HepG2 (cell line): ENCODE results near the gene SGSH. TPM values are rescaled to one million over a fixed set of nuclear protein-coding genes. Genes with fewer than 3 reads are reported as not detected.
A peak's percentile ranks its signal among the peaks of the same experiment; 100 is the strongest.

Source experiments
- CHCHD3 ChIP-seq: sonication (generic); formaldehyde crosslinking; IDR thresholded peaks from 2 replicates; pipeline ENCODE4 v1.8.0; 2022; ENCODE audit warnings: mild to moderate bottlenecking, missing genetic modification reagents, moderate library complexity
- CHD2 ChIP-seq: IDR thresholded peaks from 2 replicates; pipeline ENCODE4 v1.6.1; 2011; ENCODE audit warnings: low read depth, low read length, improper control_type of control experiment
- DBP ChIP-seq: sonication (generic); formaldehyde crosslinking; IDR thresholded peaks from 2 replicates; pipeline ENCODE4 v1.4.0; 2020; ENCODE audit warnings: missing genetic modification reagents; ENCODE audit errors: not compliant biosample characterization
- ELF4 ChIP-seq: sonication (generic); formaldehyde crosslinking; IDR thresholded peaks from 2 replicates; pipeline ENCODE4 v1.5.0; 2020; ENCODE audit warnings: missing genetic modification reagents, mild to moderate bottlenecking, moderate library complexity, borderline replicate concordance
- HDAC2 ChIP-seq: sonication (generic); formaldehyde crosslinking; IDR thresholded peaks from 2 replicates; pipeline ENCODE4 v1.4.0; 2020; ENCODE audit warnings: missing genetic modification reagents
- HMG20B ChIP-seq: conservative IDR thresholded peaks from 2 replicates; pipeline ENCODE4 v1.6.1; 2016; ENCODE audit warnings: missing genetic modification reagents, missing compliant biosample characterization
- LBX2 ChIP-seq: sonication (generic); formaldehyde crosslinking; IDR thresholded peaks from 2 replicates; pipeline ENCODE4 v1.5.0; 2020; ENCODE audit warnings: missing genetic modification reagents, mild to moderate bottlenecking, borderline replicate concordance
- MAZ ChIP-seq, 2 experiments: sonication (generic) in 1 of 2; formaldehyde crosslinking in 1 of 2; IDR thresholded peaks; 2 replicates each; pipeline versions ENCODE4 v1.5.0 to v1.6.1; 2012 to 2020; ENCODE audit warnings: low read depth in 2 of 2, mild to moderate bottlenecking in 2 of 2, borderline replicate concordance in 1 of 2, improper control_type of control experiment in 1 of 2, low read length in 1 of 2, missing genetic modification reagents in 1 of 2, moderate library complexity in 1 of 2
- MEIS2 ChIP-seq: sonication (generic); formaldehyde crosslinking; IDR thresholded peaks from 2 replicates; pipeline ENCODE4 v1.9.0; 2021; ENCODE audit warnings: mild to moderate bottlenecking, missing genetic modification reagents
- NFE2L2 ChIP-seq: fragments of 150-350 bp; IDR thresholded peaks from 2 replicates; pipeline ENCODE4 v1.6.1; 2014; ENCODE audit warnings: low read length
- PCBP1 ChIP-seq: fragments of 200-400 bp; formaldehyde crosslinking; IDR thresholded peaks from 2 replicates; pipeline ENCODE4 v1.6.1; 2017; ENCODE audit warnings: mild to moderate bottlenecking, low read depth, low read length, borderline replicate concordance
- SCMH1 ChIP-seq: sonication (generic); formaldehyde crosslinking; IDR thresholded peaks from 2 replicates; pipeline ENCODE4 v1.9.0; 2021; ENCODE audit warnings: missing genetic modification reagents, mild to moderate bottlenecking, borderline replicate concordance
- SMARCC2 ChIP-seq: fragments of 450-650 bp; IDR thresholded peaks from 2 replicates; pipeline ENCODE4 v1.6.1; 2017; ENCODE audit warnings: antibody characterized with exemption, mild to moderate bottlenecking
- SPEN ChIP-seq: sonication (generic); formaldehyde crosslinking; IDR thresholded peaks from 2 replicates; pipeline ENCODE4 v1.5.1; 2020; ENCODE audit warnings: low read depth, mild to moderate bottlenecking, missing genetic modification reagents
- TEAD2 ChIP-seq: sonication (generic); formaldehyde crosslinking; IDR thresholded peaks from 2 replicates; pipeline ENCODE4 v1.9.0; 2021; ENCODE audit warnings: missing genetic modification reagents
- ZKSCAN1 ChIP-seq: fragments of 150-350 bp; IDR thresholded peaks from 2 replicates; pipeline ENCODE4 v1.6.1; 2014; ENCODE audit warnings: low read length
- ZNF124 ChIP-seq: sonication (generic); formaldehyde crosslinking; IDR thresholded peaks from 2 replicates; pipeline ENCODE4 v1.4.0; 2020; ENCODE audit warnings: missing genetic modification reagents
- ZNF282 ChIP-seq: fragments of 450-650 bp; IDR thresholded peaks from 2 replicates; pipeline ENCODE4 v1.6.1; 2018; ENCODE audit not compliant: partially characterized antibody
- ZNF296 ChIP-seq: sonication (generic); formaldehyde crosslinking; conservative IDR thresholded peaks from 2 replicates; pipeline ENCODE4 v1.5.0; 2020; ENCODE audit warnings: mild to moderate bottlenecking, missing genetic modification reagents
- ZNF34 ChIP-seq: sonication (generic); formaldehyde crosslinking; IDR thresholded peaks from 2 replicates; pipeline ENCODE4 v1.4.0; 2020; ENCODE audit warnings: mild to moderate bottlenecking, missing genetic modification reagents, borderline replicate concordance
- ZNF367 ChIP-seq: sonication (generic); formaldehyde crosslinking; IDR thresholded peaks from 2 replicates; pipeline ENCODE4 v1.4.0; 2020; ENCODE audit warnings: missing genetic modification reagents, borderline replicate concordance
- ZNF460 ChIP-seq: sonication (generic); formaldehyde crosslinking; IDR thresholded peaks from 2 replicates; pipeline ENCODE4 v1.5.1; 2020; ENCODE audit warnings: missing genetic modification reagents, mild to moderate bottlenecking, borderline replicate concordance
- ZNF512 ChIP-seq: sonication (generic); formaldehyde crosslinking; IDR thresholded peaks from 2 replicates; pipeline ENCODE4 v1.4.0; 2020; ENCODE audit warnings: mild to moderate bottlenecking, missing genetic modification reagents
- ZNF615 ChIP-seq: sonication (generic); formaldehyde crosslinking; IDR thresholded peaks from 2 replicates; pipeline ENCODE4 v1.5.0; 2020; ENCODE audit warnings: mild to moderate bottlenecking, missing genetic modification reagents, borderline replicate concordance
- ZNF644 ChIP-seq: IDR thresholded peaks from 2 replicates; pipeline ENCODE4 v1.6.1; 2016; ENCODE audit warnings: low read depth
- polyA plus RNA-seq, 8 experiments: library from polyadenylated mRNA; depleted of rRNA in 3 of 8; stranded (reverse) in 7 of 8; unstranded in 1 of 8; fragments of >200 nt; fragmentation: Illumina TruSeq in 4 of 8; extraction: Trizol in 4 of 8; gene quantifications; 2 replicates each; pipeline versions ENCODE4 v1.2.1 to v1.2.3, GENCODE V29; 2011 to 2016; ENCODE audit warnings: low read depth in 4 of 8, missing spikeins in 1 of 8, mixed read lengths in 1 of 8; ENCODE audit not compliant: insufficient read depth in 1 of 8
- total RNA-seq, 5 experiments: library from RNA; depleted of rRNA; stranded (reverse); fragments of >200 nt; fragmentation: Illumina TruSeq; extraction: Trizol; gene quantifications; 2 replicates each; pipeline ENCODE4 v1.2.3, GENCODE V29; 2016; ENCODE audit warnings: low read depth in 1 of 5
- TF ChIP-seq, protein P1 (sequence below): sonication (generic); formaldehyde crosslinking; IDR thresholded peaks from 2 replicates; pipeline ENCODE4 v1.4.0; 2020; ENCODE audit warnings: missing genetic modification reagents, borderline replicate concordance
- TF ChIP-seq, protein P2 (sequence below): sonication (generic); formaldehyde crosslinking; IDR thresholded peaks from 2 replicates; pipeline ENCODE4 v1.4.0; 2020; ENCODE audit warnings: missing genetic modification reagents

SGSH gene
- total and polyA plus RNA-seq, 2 of the 13 experiments (the other 11 are each of a cell fraction or from before 2014, with no cell fraction given), result 12.2 to 17.6 TPM

DNA sequence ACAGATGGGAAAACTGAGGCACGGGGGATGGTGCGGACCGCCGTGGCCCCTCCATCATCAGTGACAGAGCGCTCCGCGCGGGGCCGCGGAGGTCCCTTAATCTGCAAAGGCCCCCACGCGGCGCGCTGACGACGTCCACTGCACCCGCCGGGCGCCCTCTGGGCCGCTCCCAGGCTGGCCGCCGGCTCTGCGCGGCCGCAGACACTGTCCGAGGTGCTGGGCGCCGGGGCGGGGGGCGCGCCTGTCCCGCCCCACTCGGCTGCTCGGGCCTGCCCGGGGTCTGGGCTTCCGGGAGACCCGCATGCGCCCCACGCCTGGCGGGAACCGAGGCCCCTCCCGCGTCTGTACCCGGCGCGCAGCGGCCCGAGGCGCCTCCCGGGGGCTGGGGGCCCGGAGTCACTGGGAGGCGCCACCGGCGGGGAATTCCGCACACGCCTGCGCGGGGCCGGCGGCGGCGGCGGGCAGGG is 40.0 kb upstream of the SGSH start (continued):
- peak; percentile 76 for TF ChIP-seq DBP
- no peak for TF ChIP-seq ZKSCAN1
- no peak for TF ChIP-seq SMARCC2
- no peak for TF ChIP-seq ZNF615
- no peak for TF ChIP-seq CHD2
- 0 out of 2 replicates have a peak, but pooled peaks have one; percentile 35 for TF ChIP-seq LBX2 (CRISPR knock-in tag)
- no peak for TF ChIP-seq ZNF282
- TF ChIP-seq ZNF124 (CRISPR knock-in tag), result no peak
- no peak for TF ChIP-seq ZNF296 (CRISPR knock-in tag)
- TF ChIP-seq ZNF644 (CRISPR knock-in tag), result no peak
- TF ChIP-seq CHCHD3 (CRISPR knock-in tag), result no peak
- TF ChIP-seq MEIS2 (CRISPR knock-in tag), result peak; percentile 56
- TF ChIP-seq SPEN (CRISPR knock-in tag), result peak; percentile 67
- no peak for TF ChIP-seq ZNF460 (CRISPR knock-in tag)
- TF ChIP-seq HMG20B (CRISPR knock-in tag), result no peak
- TF ChIP-seq, protein P1, sequence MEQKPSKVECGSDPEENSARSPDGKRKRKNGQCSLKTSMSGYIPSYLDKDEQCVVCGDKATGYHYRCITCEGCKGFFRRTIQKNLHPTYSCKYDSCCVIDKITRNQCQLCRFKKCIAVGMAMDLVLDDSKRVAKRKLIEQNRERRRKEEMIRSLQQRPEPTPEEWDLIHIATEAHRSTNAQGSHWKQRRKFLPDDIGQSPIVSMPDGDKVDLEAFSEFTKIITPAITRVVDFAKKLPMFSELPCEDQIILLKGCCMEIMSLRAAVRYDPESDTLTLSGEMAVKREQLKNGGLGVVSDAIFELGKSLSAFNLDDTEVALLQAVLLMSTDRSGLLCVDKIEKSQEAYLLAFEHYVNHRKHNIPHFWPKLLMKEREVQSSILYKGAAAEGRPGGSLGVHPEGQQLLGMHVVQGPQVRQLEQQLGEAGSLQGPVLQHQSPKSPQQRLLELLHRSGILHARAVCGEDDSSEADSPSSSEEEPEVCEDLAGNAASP (CRISPR knock-in tag), result no peak
- TF ChIP-seq MAZ (IDR thresholded peaks at IDR 0.05; ENCODE audit: borderline replicate concordance, low read depth, low read length), result peak; percentile 83
- peak; percentile 96 for TF ChIP-seq MAZ (CRISPR knock-in tag; IDR thresholded peaks at IDR 0.05; ENCODE audit: low read depth)
- TF ChIP-seq PCBP1, result no peak
- no peak for TF ChIP-seq NFE2L2
- TF ChIP-seq ZNF512, result no peak
- peak; percentile 67; the same call in 1 of the 2 replicates for TF ChIP-seq ZNF367
- TF ChIP-seq ZNF34 (CRISPR knock-in tag), result no peak
- TF ChIP-seq, protein P2, sequence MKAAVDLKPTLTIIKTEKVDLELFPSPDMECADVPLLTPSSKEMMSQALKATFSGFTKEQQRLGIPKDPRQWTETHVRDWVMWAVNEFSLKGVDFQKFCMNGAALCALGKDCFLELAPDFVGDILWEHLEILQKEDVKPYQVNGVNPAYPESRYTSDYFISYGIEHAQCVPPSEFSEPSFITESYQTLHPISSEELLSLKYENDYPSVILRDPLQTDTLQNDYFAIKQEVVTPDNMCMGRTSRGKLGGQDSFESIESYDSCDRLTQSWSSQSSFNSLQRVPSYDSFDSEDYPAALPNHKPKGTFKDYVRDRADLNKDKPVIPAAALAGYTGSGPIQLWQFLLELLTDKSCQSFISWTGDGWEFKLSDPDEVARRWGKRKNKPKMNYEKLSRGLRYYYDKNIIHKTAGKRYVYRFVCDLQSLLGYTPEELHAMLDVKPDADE (CRISPR knock-in tag), result 0 out of 2 replicates have a peak, but pooled peaks have one; percentile 50
- no peak; the same call in 1 of the 2 replicates for TF ChIP-seq HDAC2
- TF ChIP-seq SCMH1 (CRISPR knock-in tag), result no peak
- no peak for TF ChIP-seq TEAD2 (CRISPR knock-in tag)
- TF ChIP-seq ELF4 (CRISPR knock-in tag), result no peak
